HepG2 (cell line): Measurements from ENCODE around the gene ATG2A. TPM values are rescaled to one million over a fixed set of nuclear protein-coding genes. Genes with fewer than 3 reads are reported as not detected.
A peak's percentile ranks its signal among the peaks of the same experiment; 100 is the strongest.

ENCODE experiments used
- EZH2 ChIP-seq: conservative IDR thresholded peaks from 2 replicates; pipeline ENCODE4 v1.6.1; 2012; ENCODE audit warnings: mild to moderate bottlenecking, low read depth, low read length, moderate library complexity
- FOXA3 ChIP-seq: IDR thresholded peaks from 2 replicates; pipeline ENCODE4 v1.6.1; 2016; ENCODE audit warnings: missing genetic modification reagents, missing compliant biosample characterization
- MZF1 ChIP-seq: sonication (generic); formaldehyde crosslinking; IDR thresholded peaks from 2 replicates; pipeline ENCODE4 v1.8.1; 2023; ENCODE audit warnings: mild to moderate bottlenecking, missing genetic modification reagents, borderline replicate concordance
- PHF21A ChIP-seq: sonication (generic); formaldehyde crosslinking; IDR thresholded peaks from 2 replicates; pipeline ENCODE4 v1.5.0; 2020; ENCODE audit warnings: mild to moderate bottlenecking, missing genetic modification reagents
- RFX3 ChIP-seq: IDR thresholded peaks from 2 replicates; pipeline ENCODE4 v1.6.1; 2016; ENCODE audit warnings: missing biosample characterization, missing genetic modification reagents
- RNF2 ChIP-seq: fragments of 450-650 bp; conservative IDR thresholded peaks from 2 replicates; pipeline ENCODE4 v1.6.1; 2016; ENCODE audit warnings: low read depth
- SMYD3 ChIP-seq: sonication (generic); formaldehyde crosslinking; IDR thresholded peaks from 2 replicates; pipeline ENCODE4 v1.8.1; 2023; ENCODE audit warnings: mild to moderate bottlenecking, missing genetic modification reagents
- SPEN ChIP-seq: sonication (generic); formaldehyde crosslinking; IDR thresholded peaks from 2 replicates; pipeline ENCODE4 v1.5.1; 2020; ENCODE audit warnings: low read depth, mild to moderate bottlenecking, missing genetic modification reagents
- STAT5B ChIP-seq: sonication (generic); formaldehyde crosslinking; IDR thresholded peaks from 2 replicates; pipeline ENCODE4 v1.4.0; 2020; ENCODE audit warnings: missing genetic modification reagents
- ZFY ChIP-seq: sonication (generic); formaldehyde crosslinking; IDR thresholded peaks from 2 replicates; pipeline ENCODE4 v1.4.0; 2020; ENCODE audit warnings: missing genetic modification reagents
- ZNF230 ChIP-seq: sonication (generic); formaldehyde crosslinking; IDR thresholded peaks from 2 replicates; pipeline ENCODE4 v1.4.0; 2020; ENCODE audit warnings: mild to moderate bottlenecking, missing genetic modification reagents
- ZNF251 ChIP-seq: sonication (generic); formaldehyde crosslinking; IDR thresholded peaks from 2 replicates; pipeline ENCODE4 v1.9.0; 2021; ENCODE audit warnings: mild to moderate bottlenecking, missing genetic modification reagents
- ZNF30 ChIP-seq: sonication (generic); formaldehyde crosslinking; IDR thresholded peaks from 2 replicates; pipeline ENCODE4 v1.5.0; 2020; ENCODE audit warnings: mild to moderate bottlenecking, missing genetic modification reagents
- ZNF496 ChIP-seq: sonication (generic); formaldehyde crosslinking; IDR thresholded peaks from 2 replicates; pipeline ENCODE4 v1.8.1; 2023; ENCODE audit warnings: mild to moderate bottlenecking, moderate library complexity, missing genetic modification reagents; ENCODE audit not compliant: insufficient replicate concordance
- ZNF543 ChIP-seq: sonication (generic); formaldehyde crosslinking; IDR thresholded peaks from 2 replicates; pipeline ENCODE4 v1.4.0; 2020; ENCODE audit warnings: mild to moderate bottlenecking, missing genetic modification reagents
- ZNF557 ChIP-seq: sonication (generic); formaldehyde crosslinking; IDR thresholded peaks from 2 replicates; pipeline ENCODE4 v1.4.0; 2020; ENCODE audit warnings: missing genetic modification reagents
- ZNF670 ChIP-seq: sonication (generic); formaldehyde crosslinking; IDR thresholded peaks from 2 replicates; pipeline ENCODE4 v1.8.0; 2022; ENCODE audit warnings: mild to moderate bottlenecking, missing genetic modification reagents, borderline replicate concordance
- polyA plus RNA-seq, 8 experiments: library from polyadenylated mRNA; depleted of rRNA in 3 of 8; stranded (reverse) in 7 of 8; unstranded in 1 of 8; fragments of >200 nt; fragmentation: Illumina TruSeq in 4 of 8; extraction: Trizol in 4 of 8; gene quantifications; 2 replicates each; pipeline versions ENCODE4 v1.2.1 to v1.2.3, GENCODE V29; 2011 to 2016; ENCODE audit warnings: low read depth in 4 of 8, missing spikeins in 1 of 8, mixed read lengths in 1 of 8; ENCODE audit not compliant: insufficient read depth in 1 of 8
- total RNA-seq, 5 experiments: library from RNA; depleted of rRNA; stranded (reverse); fragments of >200 nt; fragmentation: Illumina TruSeq; extraction: Trizol; gene quantifications; 2 replicates each; pipeline ENCODE4 v1.2.3, GENCODE V29; 2016; ENCODE audit warnings: low read depth in 1 of 5
- TF ChIP-seq, protein P1 (sequence below): sonication (generic); formaldehyde crosslinking; IDR thresholded peaks from 2 replicates; pipeline ENCODE4 v1.9.0; 2021; ENCODE audit warnings: missing genetic modification reagents, borderline replicate concordance
- TF ChIP-seq, protein P2 (sequence below): sonication (generic); formaldehyde crosslinking; IDR thresholded peaks from 2 replicates; pipeline ENCODE4 v1.5.0; 2020; ENCODE audit warnings: missing genetic modification reagents
- TF ChIP-seq, protein P3 (sequence below): sonication (generic); formaldehyde crosslinking; IDR thresholded peaks from 2 replicates; pipeline ENCODE4 v1.5.0; 2020; ENCODE audit warnings: missing genetic modification reagents, mild to moderate bottlenecking, borderline replicate concordance
- TF ChIP-seq, protein P4 (sequence below): sonication (generic); formaldehyde crosslinking; IDR thresholded peaks from 2 replicates; pipeline ENCODE4 v1.4.0; 2020; ENCODE audit warnings: mild to moderate bottlenecking, missing genetic modification reagents
- TF ChIP-seq, protein P5 (sequence below): IDR thresholded peaks from 2 replicates; pipeline ENCODE4 v1.6.1; 2016; ENCODE audit warnings: low read depth

ATG2A gene
- total and polyA plus RNA-seq, 2 of the 13 experiments (the other 11 are each of a cell fraction or from before 2014, with no cell fraction given), result 6.7 to 8.0 TPM

DNA sequence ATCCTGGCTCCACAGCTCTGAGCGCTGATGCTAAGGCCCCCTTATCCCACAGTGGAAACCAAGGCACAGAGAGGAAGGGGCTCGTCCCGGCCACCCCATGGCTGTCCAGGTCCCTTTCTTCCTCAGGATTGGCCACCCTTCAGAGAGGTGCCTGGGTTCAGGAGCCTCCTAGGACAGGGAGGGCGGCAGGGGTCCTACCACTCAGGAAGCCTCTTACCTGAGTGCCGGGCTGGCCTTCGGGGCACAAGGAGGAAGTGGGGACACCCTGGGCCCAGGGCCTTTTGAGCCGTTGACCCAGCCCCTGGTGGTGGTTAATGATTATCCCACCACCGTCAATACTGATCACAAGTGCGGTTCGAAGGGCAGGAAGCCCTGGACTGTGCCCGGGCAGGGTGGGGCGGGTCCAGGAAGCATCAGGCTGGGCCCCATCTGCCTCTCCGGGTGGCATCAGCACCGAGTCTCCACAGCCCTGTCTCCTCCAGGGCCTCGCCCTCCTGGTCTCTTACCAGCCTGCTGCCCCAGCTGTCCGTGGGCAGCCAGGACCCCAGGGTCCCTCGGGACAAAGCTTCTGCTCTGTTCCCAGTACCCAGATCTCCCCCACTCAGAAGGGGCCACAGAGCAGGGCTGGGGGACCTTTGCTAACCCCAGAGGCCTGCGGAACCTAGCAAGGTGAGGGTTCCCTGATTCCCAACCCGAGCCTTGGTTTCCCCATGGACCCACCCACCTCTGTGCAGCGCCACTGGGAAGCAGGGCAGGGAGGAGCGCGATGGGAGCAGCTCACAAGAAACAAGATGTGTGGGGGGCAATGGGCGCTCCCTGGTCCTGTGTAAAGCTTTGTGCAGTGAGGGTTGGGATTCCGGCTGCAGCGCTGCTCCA, 23.6 kb downstream of the ATG2A start (continued):
- no peak for TF ChIP-seq MZF1
- TF ChIP-seq, protein P1, sequence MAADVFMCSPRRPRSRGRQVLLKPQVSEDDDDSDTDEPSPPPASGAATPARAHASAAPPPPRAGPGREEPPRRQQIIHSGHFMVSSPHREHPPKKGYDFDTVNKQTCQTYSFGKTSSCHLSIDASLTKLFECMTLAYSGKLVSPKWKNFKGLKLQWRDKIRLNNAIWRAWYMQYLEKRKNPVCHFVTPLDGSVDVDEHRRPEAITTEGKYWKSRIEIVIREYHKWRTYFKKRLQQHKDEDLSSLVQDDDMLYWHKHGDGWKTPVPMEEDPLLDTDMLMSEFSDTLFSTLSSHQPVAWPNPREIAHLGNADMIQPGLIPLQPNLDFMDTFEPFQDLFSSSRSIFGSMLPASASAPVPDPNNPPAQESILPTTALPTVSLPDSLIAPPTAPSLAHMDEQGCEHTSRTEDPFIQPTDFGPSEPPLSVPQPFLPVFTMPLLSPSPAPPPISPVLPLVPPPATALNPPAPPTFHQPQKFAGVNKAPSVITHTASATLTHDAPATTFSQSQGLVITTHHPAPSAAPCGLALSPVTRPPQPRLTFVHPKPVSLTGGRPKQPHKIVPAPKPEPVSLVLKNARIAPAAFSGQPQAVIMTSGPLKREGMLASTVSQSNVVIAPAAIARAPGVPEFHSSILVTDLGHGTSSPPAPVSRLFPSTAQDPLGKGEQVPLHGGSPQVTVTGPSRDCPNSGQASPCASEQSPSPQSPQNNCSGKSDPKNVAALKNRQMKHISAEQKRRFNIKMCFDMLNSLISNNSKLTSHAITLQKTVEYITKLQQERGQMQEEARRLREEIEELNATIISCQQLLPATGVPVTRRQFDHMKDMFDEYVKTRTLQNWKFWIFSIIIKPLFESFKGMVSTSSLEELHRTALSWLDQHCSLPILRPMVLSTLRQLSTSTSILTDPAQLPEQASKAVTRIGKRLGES, result no peak
- TF ChIP-seq RFX3 (CRISPR knock-in tag), result no peak; the same call in 1 of the 2 replicates
- TF ChIP-seq ZNF30, result peak; percentile 68; the same call in 1 of the 2 replicates
- TF ChIP-seq STAT5B, result no peak
- TF ChIP-seq ZNF543 (CRISPR knock-in tag), result peak; percentile 74
- TF ChIP-seq, protein P2, sequence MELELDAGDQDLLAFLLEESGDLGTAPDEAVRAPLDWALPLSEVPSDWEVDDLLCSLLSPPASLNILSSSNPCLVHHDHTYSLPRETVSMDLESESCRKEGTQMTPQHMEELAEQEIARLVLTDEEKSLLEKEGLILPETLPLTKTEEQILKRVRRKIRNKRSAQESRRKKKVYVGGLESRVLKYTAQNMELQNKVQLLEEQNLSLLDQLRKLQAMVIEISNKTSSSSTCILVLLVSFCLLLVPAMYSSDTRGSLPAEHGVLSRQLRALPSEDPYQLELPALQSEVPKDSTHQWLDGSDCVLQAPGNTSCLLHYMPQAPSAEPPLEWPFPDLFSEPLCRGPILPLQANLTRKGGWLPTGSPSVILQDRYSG (CRISPR knock-in tag), result no peak
- no peak for TF ChIP-seq RNF2
- TF ChIP-seq, protein P3, sequence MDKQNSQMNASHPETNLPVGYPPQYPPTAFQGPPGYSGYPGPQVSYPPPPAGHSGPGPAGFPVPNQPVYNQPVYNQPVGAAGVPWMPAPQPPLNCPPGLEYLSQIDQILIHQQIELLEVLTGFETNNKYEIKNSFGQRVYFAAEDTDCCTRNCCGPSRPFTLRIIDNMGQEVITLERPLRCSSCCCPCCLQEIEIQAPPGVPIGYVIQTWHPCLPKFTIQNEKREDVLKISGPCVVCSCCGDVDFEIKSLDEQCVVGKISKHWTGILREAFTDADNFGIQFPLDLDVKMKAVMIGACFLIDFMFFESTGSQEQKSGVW (CRISPR knock-in tag), result no peak
- peak; percentile 82; the same call in 1 of the 2 replicates for TF ChIP-seq ZFY (CRISPR knock-in tag)
- TF ChIP-seq ZNF251 (CRISPR knock-in tag), result no peak
- TF ChIP-seq FOXA3 (CRISPR knock-in tag), result peak; percentile 71
- TF ChIP-seq SPEN (CRISPR knock-in tag), result 0 out of 2 replicates have a peak, but pooled peaks have one; percentile 58
- TF ChIP-seq ZNF670, result peak; percentile 89; the same call in 1 of the 2 replicates
- 0 out of 2 replicates have a peak, but pooled peaks have one; percentile 71 for TF ChIP-seq SMYD3
- no peak for TF ChIP-seq EZH2
- no peak; the same call in 1 of the 2 replicates for TF ChIP-seq ZNF557
- TF ChIP-seq, protein P4, sequence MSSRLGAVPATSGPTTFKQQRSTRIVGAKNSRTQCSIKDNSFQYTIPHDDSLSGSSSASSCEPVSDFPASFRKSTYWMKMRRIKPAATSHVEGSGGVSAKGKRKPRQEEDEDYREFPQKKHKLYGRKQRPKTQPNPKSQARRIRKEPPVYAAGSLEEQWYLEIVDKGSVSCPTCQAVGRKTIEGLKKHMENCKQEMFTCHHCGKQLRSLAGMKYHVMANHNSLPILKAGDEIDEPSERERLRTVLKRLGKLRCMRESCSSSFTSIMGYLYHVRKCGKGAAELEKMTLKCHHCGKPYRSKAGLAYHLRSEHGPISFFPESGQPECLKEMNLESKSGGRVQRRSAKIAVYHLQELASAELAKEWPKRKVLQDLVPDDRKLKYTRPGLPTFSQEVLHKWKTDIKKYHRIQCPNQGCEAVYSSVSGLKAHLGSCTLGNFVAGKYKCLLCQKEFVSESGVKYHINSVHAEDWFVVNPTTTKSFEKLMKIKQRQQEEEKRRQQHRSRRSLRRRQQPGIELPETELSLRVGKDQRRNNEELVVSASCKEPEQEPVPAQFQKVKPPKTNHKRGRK, result no peak
- no peak for TF ChIP-seq PHF21A
- no peak for TF ChIP-seq ZNF496
- TF ChIP-seq ZNF230 (CRISPR knock-in tag), result peak; percentile 93
- TF ChIP-seq, protein P5, sequence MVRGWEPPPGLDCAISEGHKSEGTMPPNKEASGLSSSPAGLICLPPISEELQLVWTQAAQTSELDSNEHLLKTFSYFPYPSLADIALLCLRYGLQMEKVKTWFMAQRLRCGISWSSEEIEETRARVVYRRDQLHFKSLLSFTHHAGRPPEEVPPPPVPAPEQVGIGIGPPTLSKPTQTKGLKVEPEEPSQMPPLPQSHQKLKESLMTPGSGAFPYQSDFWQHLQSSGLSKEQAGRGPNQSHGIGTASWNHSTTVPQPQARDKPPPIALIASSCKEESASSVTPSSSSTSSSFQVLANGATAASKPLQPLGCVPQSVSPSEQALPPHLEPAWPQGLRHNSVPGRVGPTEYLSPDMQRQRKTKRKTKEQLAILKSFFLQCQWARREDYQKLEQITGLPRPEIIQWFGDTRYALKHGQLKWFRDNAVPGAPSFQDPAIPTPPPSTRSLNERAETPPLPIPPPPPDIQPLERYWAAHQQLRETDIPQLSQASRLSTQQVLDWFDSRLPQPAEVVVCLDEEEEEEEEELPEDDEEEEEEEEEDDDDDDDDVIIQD, result no peak; the same call in 1 of the 2 replicates
